Neuronal stem cell (in vitro differentiated cells): ENCODE results near the gene CKM.
A peak's percentile ranks its signal among the peaks of the same experiment; 100 is the strongest.

Source experiments
- DNase-seq: peaks from one replicate; pipeline ENCODE4 v3.0.0-alpha.2; 2013; ENCODE audit warnings: low spot score
- H2AFZ ChIP-seq: one replicate; pipeline ENCODE4 v1.6.1; 2013; ENCODE audit warnings: mild to moderate bottlenecking, low read length, inconsistent platforms
- H2AK5ac ChIP-seq: 2 replicates; pipeline ENCODE4 v1.6.1; 2013; ENCODE audit warnings: low read depth, mild to moderate bottlenecking, inconsistent platforms, low read length, moderate library complexity, mixed read lengths
- H2BK120ac ChIP-seq: 2 replicates; pipeline ENCODE4 v1.6.1; 2013; ENCODE audit warnings: low read depth, mild to moderate bottlenecking, inconsistent platforms, low read length, moderate library complexity, mixed read lengths
- H2BK12ac ChIP-seq: one replicate; pipeline ENCODE4 v1.6.1; 2013; ENCODE audit warnings: low read length, inconsistent platforms
- H2BK15ac ChIP-seq: 2 replicates; pipeline ENCODE4 v1.6.1; 2013; ENCODE audit warnings: mild to moderate bottlenecking, low read length, inconsistent platforms, mixed read lengths
- H2BK5ac ChIP-seq: one replicate; pipeline ENCODE4 v1.6.1; 2013; ENCODE audit warnings: inconsistent platforms, mild to moderate bottlenecking, low read length, moderate library complexity
- H3K14ac ChIP-seq: one replicate; pipeline ENCODE4 v1.6.1; 2013; ENCODE audit warnings: low read length, inconsistent platforms
- H3K18ac ChIP-seq: 2 replicates; pipeline ENCODE4 v1.6.1; 2013; ENCODE audit warnings: low read length, inconsistent platforms
- H3K23ac ChIP-seq: 2 replicates; pipeline ENCODE4 v1.6.1; 2013; ENCODE audit warnings: low read depth, mild to moderate bottlenecking, mixed read lengths, low read length, inconsistent platforms; ENCODE audit not compliant: poor library complexity
- H3K27ac ChIP-seq: replicated peaks from 3 replicates; pipeline ENCODE4 v1.5.1; 2013; ENCODE audit warnings: low read length, inconsistent platforms
- H3K27me3 ChIP-seq, 3 experiments: 2 replicates each; pipeline ENCODE4 v1.6.1; 2013; ENCODE audit warnings: low read length in 3 of 3, mild to moderate bottlenecking in 2 of 3, inconsistent platforms in 1 of 3, low read depth in 1 of 3, mixed read lengths in 1 of 3, moderate library complexity in 1 of 3; ENCODE audit not compliant: control insufficient read depth in 3 of 3, insufficient read depth in 3 of 3
- H3K36me3 ChIP-seq, 2 donors: replicated peaks in 1 of 2; 2 replicates each; pipeline ENCODE4 v1.6.1; 2013; ENCODE audit warnings: low read length in 2 of 2; ENCODE audit not compliant: control insufficient read depth in 2 of 2, insufficient read depth in 2 of 2
- H3K4ac ChIP-seq: 2 replicates; pipeline ENCODE4 v1.6.1; 2013; ENCODE audit warnings: inconsistent platforms, mild to moderate bottlenecking, low read length, moderate library complexity
- H3K4me1 ChIP-seq, 2 donors: 1 replicate in 1 of 2; 2 replicates in 1 of 2; pipeline ENCODE4 v1.6.1; 2013; ENCODE audit warnings: low read length in 2 of 2, low read depth in 1 of 2; ENCODE audit not compliant: control insufficient read depth in 2 of 2, insufficient read depth in 1 of 2
- H3K4me2 ChIP-seq: one replicate; pipeline ENCODE4 v1.6.1; 2013; ENCODE audit warnings: mild to moderate bottlenecking, low read length, inconsistent platforms; ENCODE audit not compliant: insufficient read depth, poor library complexity, severe bottlenecking
- H3K4me3 ChIP-seq, 2 donors: 2 replicates each; pipeline ENCODE4 v1.5.1; 2013; ENCODE audit warnings: low read length in 2 of 2, mild to moderate bottlenecking in 2 of 2, inconsistent platforms in 1 of 2, moderate library complexity in 1 of 2
- H3K79me1 ChIP-seq: one replicate; pipeline ENCODE4 v1.6.1; 2013; ENCODE audit warnings: low read depth, mild to moderate bottlenecking, inconsistent platforms, low read length, moderate library complexity
- H3K9ac ChIP-seq: one replicate; pipeline ENCODE4 v1.6.1; 2013; ENCODE audit warnings: mild to moderate bottlenecking, low read depth, low read length, inconsistent platforms; ENCODE audit not compliant: poor library complexity
- H3K9me3 ChIP-seq, 2 donors: replicated peaks in 1 of 2; 2 replicates each; pipeline versions ENCODE3 to v1.6.1; 2013; ENCODE audit warnings: low read length in 2 of 2, mild to moderate bottlenecking in 2 of 2, inconsistent platforms in 1 of 2, low read depth in 1 of 2, mixed read lengths in 1 of 2, moderate library complexity in 1 of 2; ENCODE audit not compliant: control insufficient read depth in 2 of 2, insufficient read depth in 1 of 2
- H4K8ac ChIP-seq: one replicate; pipeline ENCODE4 v1.6.1; 2013; ENCODE audit warnings: low read depth, mild to moderate bottlenecking, inconsistent platforms, low read length, moderate library complexity
- H4K91ac ChIP-seq: one replicate; pipeline ENCODE4 v1.6.1; 2013; ENCODE audit warnings: low read length, low read depth, mild to moderate bottlenecking, inconsistent platforms; ENCODE audit not compliant: poor library complexity
- WGBS, 2 donors: extraction: QIAGEN DNeasy Blood & Tissue Kit; methylation state at CpG; one replicate each; pipeline ENCODE4 v1.1.7; 2013; ENCODE audit warnings: missing lambda C conversion rate in 2 of 2, mixed read lengths in 1 of 2; ENCODE audit not compliant: insufficient read length in 2 of 2, insufficient replicate concordance in 1 of 2; ENCODE audit errors: extremely low coverage in 2 of 2; 5-methylcytosine and 5-hydroxymethylcytosine counted together

The CKM gene

DNA sequence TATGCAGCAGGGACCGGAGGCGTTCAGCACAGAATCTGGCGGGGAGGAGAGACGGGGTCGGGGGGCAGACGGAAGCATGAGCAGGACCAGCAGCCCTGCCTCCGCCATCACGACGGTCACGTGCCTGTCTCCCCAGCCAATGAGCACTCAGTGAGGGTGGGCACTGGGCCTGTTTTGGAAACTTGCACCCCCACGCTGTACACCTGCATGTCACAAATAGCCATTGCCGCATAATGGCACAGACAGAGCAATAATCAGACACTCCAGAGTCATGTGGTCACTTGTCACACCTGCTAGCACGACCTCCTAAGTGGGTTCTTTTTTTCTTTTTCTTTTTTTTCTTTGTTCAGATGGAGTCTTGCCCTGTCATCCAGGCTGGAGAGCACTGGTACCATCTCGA lies 38.9 kb upstream of the CKM start:
- Histone ChIP-seq H2AFZ (no peak overlapping the region), H3K36me3 (peaks cover 54 to 84% of the 10 kb centered on the region in 2 donors), H3K27me3 (peaks cover 0 to 2% (median 0%) of the 10 kb centered on the region in 3 experiments), H3K4ac (no peak overlapping the region), H2AK5ac (no peak overlapping the region), H2BK15ac (no peak overlapping the region), H2BK5ac (no peak overlapping the region), H3K79me1 (peaks cover 10% of the 10 kb centered on the region), H3K23ac (peak overlapping the region; percentile 68), H3K18ac (peak overlapping the region; percentile 36), H3K9me3 (peaks cover 0 to 2% of the 10 kb centered on the region in 2 donors), H2BK120ac (no peak overlapping the region), H3K27ac (no peak overlapping the region), H3K4me2 (no peak overlapping the region), H3K9ac (no peak overlapping the region), H3K4me3 (no peak overlapping the region), H3K4me1 (no peaks in the 10 kb centered on the region), H2BK12ac (no peak overlapping the region), H3K14ac (no peak overlapping the region), H4K8ac (no peak overlapping the region), H4K91ac (no peak overlapping the region)
- WGBS, 2 donors = no CpG with 5 or more reads among the region's 14 CpGs
- DNase-seq = no peak

- Histone ChIP-seq H3K4ac (no peak overlapping the region), H3K4me2 (no peak overlapping the region), H3K14ac (no peak overlapping the region), H2AFZ (no peak overlapping the region), H3K18ac (no peak overlapping the region), H3K4me1 (no peaks in the 10 kb centered on the region), H3K27ac (no peak overlapping the region), H4K8ac (no peak overlapping the region), H3K9me3 (peaks cover 0 to 5% of the 10 kb centered on the region in 2 donors), H2AK5ac (no peak overlapping the region), H3K23ac (peak overlapping the region; percentile 85), H3K27me3 (peaks cover 0 to 2% (median 0%) of the 10 kb centered on the region in 3 experiments), H3K4me3 (no peak overlapping the region), H2BK5ac (peak overlapping the region; percentile 5), H3K36me3 (peaks cover 66 to 87% of the 10 kb centered on the region in 2 donors), H2BK15ac (no peak overlapping the region), H4K91ac (no peak overlapping the region), H2BK120ac (no peak overlapping the region), H3K79me1 (peaks cover 6% of the 10 kb centered on the region), H3K9ac (no peak overlapping the region), H2BK12ac (no peak overlapping the region)
- no peak for DNase-seq
- WGBS, 2 donors = no CpG with 5 or more reads among the region's 12 CpGs
Observed at GRCh38 chr19:45358213-45358792, 35.6 kb upstream of the CKM start.

DNA sequence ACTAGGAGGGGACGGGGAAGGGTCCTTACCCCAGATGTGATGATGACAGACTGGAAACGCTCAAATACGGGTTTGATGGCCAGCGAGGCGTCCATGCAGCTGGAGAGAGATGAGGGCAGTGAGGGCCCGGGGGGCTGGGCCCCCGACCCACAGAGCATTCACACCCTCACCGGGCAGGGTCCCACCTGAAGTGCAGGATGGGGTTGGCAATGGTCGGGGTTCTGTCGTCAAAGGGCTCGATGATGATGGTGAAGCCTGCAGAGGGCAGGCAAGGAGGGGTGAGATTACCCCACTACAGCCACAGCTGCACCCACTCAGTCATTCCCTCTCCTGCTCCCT lies 34.7 kb upstream of the CKM start:
- no peak for DNase-seq
- Histone ChIP-seq H3K4ac (no peak overlapping the region), H3K79me1 (peaks cover 6% of the 10 kb centered on the region), H2BK120ac (no peak overlapping the region), H3K23ac (no peak overlapping the region), H3K9ac (no peak overlapping the region), H3K4me3 (no peak overlapping the region), H2AFZ (no peak overlapping the region), H3K4me1 (no peaks in the 10 kb centered on the region), H3K27me3 (no peaks in the 10 kb centered on the region), H3K27ac (no peak overlapping the region), H2BK15ac (no peak overlapping the region), H2BK5ac (peak overlapping the region; percentile 5), H2BK12ac (no peak overlapping the region), H4K91ac (no peak overlapping the region), H3K18ac (no peak overlapping the region), H4K8ac (no peak overlapping the region), H3K14ac (no peak overlapping the region), H3K4me2 (no peak overlapping the region), H2AK5ac (no peak overlapping the region), H3K36me3 (peaks cover 65 to 87% of the 10 kb centered on the region in 2 donors), H3K9me3 (peaks cover 0 to 5% of the 10 kb centered on the region in 2 donors)
- no CpG with 5 or more reads among the region's 11 CpGs for WGBS, 2 donors

GRCh38 chr19:45356760-45357444 lies 34.2 kb upstream of the CKM start:
- Histone ChIP-seq H4K91ac (no peak overlapping the region), H3K18ac (no peak overlapping the region), H3K4me1 (no peaks in the 10 kb centered on the region), H2BK12ac (no peak overlapping the region), H3K27me3 (no peaks in the 10 kb centered on the region), H3K4me2 (no peak overlapping the region), H3K23ac (no peak overlapping the region), H2BK15ac (no peak overlapping the region), H2BK5ac (no peak overlapping the region), H2AK5ac (no peak overlapping the region), H3K14ac (no peak overlapping the region), H3K79me1 (peaks cover 3% of the 10 kb centered on the region), H4K8ac (no peak overlapping the region), H3K9me3 (peaks cover 0 to 4% of the 10 kb centered on the region in 2 donors), H2BK120ac (no peak overlapping the region), H3K27ac (no peak overlapping the region), H3K4ac (no peak overlapping the region), H2AFZ (no peak overlapping the region), H3K4me3 (peak overlapping the region in 1 of 2 donors; percentile 7), H3K9ac (no peak overlapping the region), H3K36me3 (peaks cover 63 to 87% of the 10 kb centered on the region in 2 donors)
- no peak for DNase-seq
- WGBS, 2 donors = no CpG with 5 or more reads among the region's 20 CpGs
